Tibial nerve (tissue), 4 donors: ENCODE results near the gene FAM50B.

Experiments used
- CTCF ChIP-seq, 5 experiments: fragments of 200-600 bp in 3 of 5; fragments of 450-650 bp in 2 of 5; sonication (generic) in 3 of 5; IDR thresholded peaks; one replicate each; pipeline ENCODE4 v1.5.1; 2016 to 2019; ENCODE audit warnings: antibody characterized with exemption in 5 of 5, mild to moderate bottlenecking in 3 of 5, moderate library complexity in 2 of 5
- EP300 ChIP-seq, 2 donors: sonication (generic); formaldehyde crosslinking; IDR thresholded peaks; one replicate each; pipeline ENCODE4 v1.6.1; 2017; ENCODE audit warnings: antibody characterized with exemption in 2 of 2, mild to moderate bottlenecking in 1 of 2
- POLR2A ChIP-seq, 2 donors: fragments of 450-650 bp; IDR thresholded peaks; one replicate each; pipeline ENCODE4 v1.6.1; 2017; ENCODE audit warnings: antibody characterized with exemption in 2 of 2, mild to moderate bottlenecking in 2 of 2, moderate library complexity in 2 of 2

DNA sequence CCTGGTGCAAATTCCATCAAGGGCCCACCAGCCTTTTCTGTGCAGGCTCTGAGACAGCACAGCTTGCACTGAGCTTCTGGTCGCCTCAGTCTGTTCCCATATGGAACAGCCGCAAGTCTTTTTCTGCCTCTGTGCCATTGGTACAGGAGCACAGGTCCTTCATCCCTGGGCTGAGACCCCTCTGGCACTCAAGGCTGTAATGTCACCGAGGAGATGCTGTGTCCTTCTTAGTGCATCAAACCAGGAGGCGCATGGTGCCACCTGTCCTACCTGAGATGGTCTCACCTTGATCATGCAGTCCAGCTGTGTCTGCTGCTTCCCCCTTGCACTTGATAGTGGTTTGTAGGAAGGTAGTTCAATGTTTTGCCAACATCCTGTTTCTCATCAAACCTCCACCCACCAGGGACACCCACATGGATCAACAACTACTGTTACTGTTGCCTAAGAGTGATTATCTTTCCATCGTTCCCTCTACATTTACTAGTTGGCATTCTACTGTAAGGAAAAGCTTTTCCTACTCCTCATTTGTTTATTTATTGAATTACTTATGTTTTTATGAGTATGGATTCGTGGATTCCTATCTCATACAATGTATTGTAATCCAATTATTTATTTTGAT is 29.0 kb downstream of the FAM50B start:
- TF ChIP-seq POLR2A (IDR thresholded peaks at IDR 0.05) (no peak), CTCF (IDR thresholded peaks at IDR 0.05) (no peak), EP300 (IDR thresholded peaks at IDR 0.05) (no peak)
